HEK293 (cell line): ENCODE measurements around the gene DSC2.

ENCODE experiments used
- CTCF ChIA-PET: fragments of 350-600 bp; formaldehyde crosslinking; extraction: SDS; loops from one replicate; lab custom pipeline; 2021; ENCODE audit warnings: antibody characterized with exemption; lab: Yijun Ruan, JAX
- POLR2A ChIA-PET: fragments of 300-600 bp; formaldehyde crosslinking; extraction: SDS; loops from one replicate; lab custom pipeline; 2020; ENCODE audit warnings: antibody characterized with exemption, inconsistent platforms; lab: Yijun Ruan, JAX
- H3K27ac ChIP-seq: fragments of 200-500 bp; sonication (Bioruptor generic); 2 replicates; pipeline ENCODE4 v1.5.1; 2014; ENCODE audit warnings: low read depth, low read length, control low read depth, inconsistent platforms; ENCODE audit errors: extremely low read depth
- H3K36me3 ChIP-seq, 2 experiments: fragments of 200-500 bp in 1 of 2; sonication (Bioruptor generic) in 1 of 2; 1 replicate in 1 of 2; 2 replicates in 1 of 2; pipeline ENCODE4 v1.5.1; 2014 to 2017; ENCODE audit warnings: inconsistent platforms in 2 of 2, low read length in 2 of 2; ENCODE audit not compliant: control insufficient read depth in 2 of 2, insufficient read depth in 1 of 2
- H3K4me1 ChIP-seq: fragments of 200-500 bp; sonication (Bioruptor generic); 2 replicates; pipeline ENCODE4 v1.5.1; 2014; ENCODE audit warnings: mild to moderate bottlenecking, low read length, inconsistent platforms; ENCODE audit not compliant: control insufficient read depth, insufficient read depth
- H3K4me3 ChIP-seq: 2 replicates; pipeline ENCODE4 v1.5.1; 2011; ENCODE audit warnings: low read depth, mild to moderate bottlenecking, control low read depth, low read length, moderate library complexity
- H3K9me3 ChIP-seq: fragments of 200-500 bp; sonication (Bioruptor generic); 2 replicates; pipeline ENCODE4 v1.5.1; 2014; ENCODE audit warnings: low read depth, low read length, inconsistent platforms; ENCODE audit not compliant: control insufficient read depth, insufficient read depth
- BCL11A ChIP-seq: fragments of 450-650 bp; formaldehyde crosslinking; IDR thresholded peaks from 2 replicates; pipeline ENCODE4 v1.5.1; 2016; ENCODE audit warnings: low read depth, missing biosample characterization, missing genetic modification characterization
- GLIS1 ChIP-seq: fragments of 450-650 bp; formaldehyde crosslinking; IDR thresholded peaks from 2 replicates; pipeline ENCODE4 v1.5.1; 2016; ENCODE audit warnings: missing biosample characterization, missing genetic modification characterization
- HOXD13 ChIP-seq: sonication (generic); formaldehyde crosslinking; IDR thresholded peaks from 2 replicates; pipeline ENCODE4 v1.8.0; 2022; ENCODE audit warnings: missing genetic modification reagents, borderline replicate concordance
- KLF1 ChIP-seq: fragments of 450-650 bp; formaldehyde crosslinking; IDR thresholded peaks from 2 replicates; pipeline ENCODE4 v1.5.1; 2016; ENCODE audit warnings: missing biosample characterization, missing genetic modification characterization
- KLF7 ChIP-seq: fragments of 450-650 bp; formaldehyde crosslinking; IDR thresholded peaks from 2 replicates; pipeline ENCODE4 v1.5.1; 2016; ENCODE audit warnings: missing biosample characterization, missing genetic modification characterization, borderline replicate concordance
- KLF9 ChIP-seq: fragments of 450-650 bp; formaldehyde crosslinking; IDR thresholded peaks from 2 replicates; pipeline ENCODE4 v1.5.1; 2016; ENCODE audit warnings: missing biosample characterization, missing genetic modification characterization, low read depth
- PRDM10 ChIP-seq: fragments of 450-650 bp; formaldehyde crosslinking; IDR thresholded peaks from 2 replicates; pipeline ENCODE4 v1.5.1; 2016; ENCODE audit warnings: missing biosample characterization, missing genetic modification characterization
- PRDM4 ChIP-seq: fragments of 450-650 bp; formaldehyde crosslinking; IDR thresholded peaks from 2 replicates; pipeline ENCODE4 v1.5.1; 2017; ENCODE audit warnings: missing biosample characterization, missing genetic modification characterization
- SP3 ChIP-seq: fragments of 450-650 bp; formaldehyde crosslinking; IDR thresholded peaks from 2 replicates; pipeline ENCODE4 v1.5.1; 2016; ENCODE audit warnings: missing biosample characterization, missing genetic modification characterization
- TSHZ1 ChIP-seq: fragments of 450-650 bp; formaldehyde crosslinking; IDR thresholded peaks from 2 replicates; pipeline ENCODE4 v1.5.1; 2016; ENCODE audit warnings: missing biosample characterization, missing genetic modification characterization, borderline replicate concordance
- ZBTB20 ChIP-seq: fragments of 450-650 bp; formaldehyde crosslinking; IDR thresholded peaks from 2 replicates; pipeline ENCODE4 v1.5.1; 2016; ENCODE audit warnings: missing biosample characterization, missing genetic modification characterization
- ZBTB48 ChIP-seq: fragments of 450-650 bp; formaldehyde crosslinking; IDR thresholded peaks from 2 replicates; pipeline ENCODE4 v1.5.1; 2016; ENCODE audit warnings: missing biosample characterization, missing genetic modification characterization
- ZNF16 ChIP-seq: fragments of 450-650 bp; formaldehyde crosslinking; IDR thresholded peaks from 2 replicates; pipeline ENCODE4 v1.5.1; 2016; ENCODE audit warnings: low read depth, missing biosample characterization, missing genetic modification characterization
- ZNF19 ChIP-seq: fragments of 450-650 bp; formaldehyde crosslinking; IDR thresholded peaks from 2 replicates; pipeline ENCODE4; 2016; ENCODE audit warnings: missing biosample characterization, missing genetic modification characterization, low read depth
- ZNF223 ChIP-seq: fragments of 450-650 bp; formaldehyde crosslinking; IDR thresholded peaks from 2 replicates; pipeline ENCODE4 v1.5.1; 2016; ENCODE audit warnings: missing biosample characterization, missing genetic modification characterization
- ZNF335 ChIP-seq: fragments of 450-650 bp; formaldehyde crosslinking; conservative IDR thresholded peaks from 2 replicates; pipeline ENCODE4 v1.5.1; 2016; ENCODE audit warnings: missing biosample characterization, missing genetic modification characterization
- ZNF341 ChIP-seq: fragments of 450-650 bp; formaldehyde crosslinking; IDR thresholded peaks from 2 replicates; pipeline ENCODE4; 2016; ENCODE audit warnings: low read depth, missing biosample characterization, missing genetic modification characterization
- ZNF423 ChIP-seq: fragments of 450-650 bp; formaldehyde crosslinking; IDR thresholded peaks from 2 replicates; pipeline ENCODE4 v1.5.1; 2016; ENCODE audit warnings: missing biosample characterization, missing genetic modification characterization
- ZNF837 ChIP-seq: fragments of 450-650 bp; formaldehyde crosslinking; IDR thresholded peaks from 2 replicates; pipeline ENCODE4 v1.5.1; 2016; ENCODE audit warnings: missing biosample characterization, missing genetic modification characterization
- TF ChIP-seq, protein P1 (sequence below): fragments of 450-650 bp; formaldehyde crosslinking; IDR thresholded peaks from 2 replicates; pipeline ENCODE4 v1.5.1; 2016; ENCODE audit warnings: missing biosample characterization, missing genetic modification characterization
- TF ChIP-seq, protein P2 (sequence below): fragments of 450-650 bp; formaldehyde crosslinking; IDR thresholded peaks from 2 replicates; pipeline ENCODE4 v1.5.1; 2016; ENCODE audit warnings: missing biosample characterization, missing genetic modification characterization

The DSC2 gene

DNA sequence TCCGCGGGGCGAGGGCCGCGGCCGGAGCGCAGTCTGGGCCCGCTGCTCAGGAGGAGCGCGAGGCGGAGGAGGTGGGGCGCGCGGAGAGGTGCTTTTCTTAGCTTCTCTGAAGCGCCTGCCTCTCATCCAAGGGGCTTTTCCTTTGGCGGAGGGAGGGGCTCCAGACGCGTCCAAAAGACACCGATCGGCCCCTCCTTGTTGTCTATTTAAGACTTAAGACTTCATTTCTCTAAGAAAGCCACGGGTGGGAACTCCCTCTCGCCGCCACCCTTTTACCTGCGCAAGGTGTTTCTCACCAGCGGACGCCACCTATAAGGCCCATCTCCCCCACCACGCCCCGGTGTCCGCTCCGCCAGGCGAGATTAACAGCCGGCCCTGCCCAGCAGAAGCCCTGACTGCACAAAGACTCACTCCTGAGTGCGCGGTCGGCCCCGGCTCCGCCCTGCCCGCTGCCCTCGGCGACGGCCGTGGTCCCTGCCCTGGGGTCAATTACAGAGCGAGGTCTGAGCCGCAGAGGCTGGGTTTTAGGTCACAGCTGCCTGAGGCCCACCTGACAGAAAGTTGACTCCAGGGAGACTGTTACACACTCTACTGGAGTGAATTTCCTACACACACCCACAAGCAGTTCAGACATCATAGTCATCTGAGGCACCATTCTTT lies at the start of gene DSC2:
TSS of gene DSC2 (minus strand) at position 397 of the 660 bp plus-strand sequence. CDS start 450 bp downstream, outside the sequence.
- TF ChIP-seq, protein P1, sequence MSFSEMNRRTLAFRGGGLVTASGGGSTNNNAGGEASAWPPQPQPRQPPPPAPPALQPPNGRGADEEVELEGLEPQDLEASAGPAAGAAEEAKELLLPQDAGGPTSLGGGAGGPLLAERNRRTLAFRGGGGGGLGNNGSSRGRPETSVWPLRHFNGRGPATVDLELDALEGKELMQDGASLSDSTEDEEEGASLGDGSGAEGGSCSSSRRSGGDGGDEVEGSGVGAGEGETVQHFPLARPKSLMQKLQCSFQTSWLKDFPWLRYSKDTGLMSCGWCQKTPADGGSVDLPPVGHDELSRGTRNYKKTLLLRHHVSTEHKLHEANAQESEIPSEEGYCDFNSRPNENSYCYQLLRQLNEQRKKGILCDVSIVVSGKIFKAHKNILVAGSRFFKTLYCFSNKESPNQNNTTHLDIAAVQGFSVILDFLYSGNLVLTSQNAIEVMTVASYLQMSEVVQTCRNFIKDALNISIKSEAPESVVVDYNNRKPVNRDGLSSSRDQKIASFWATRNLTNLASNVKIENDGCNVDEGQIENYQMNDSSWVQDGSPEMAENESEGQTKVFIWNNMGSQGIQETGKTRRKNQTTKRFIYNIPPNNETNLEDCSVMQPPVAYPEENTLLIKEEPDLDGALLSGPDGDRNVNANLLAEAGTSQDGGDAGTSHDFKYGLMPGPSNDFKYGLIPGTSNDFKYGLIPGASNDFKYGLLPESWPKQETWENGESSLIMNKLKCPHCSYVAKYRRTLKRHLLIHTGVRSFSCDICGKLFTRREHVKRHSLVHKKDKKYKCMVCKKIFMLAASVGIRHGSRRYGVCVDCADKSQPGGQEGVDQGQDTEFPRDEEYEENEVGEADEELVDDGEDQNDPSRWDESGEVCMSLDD (tag by site-specific recombination), result no peak
- no peak for TF ChIP-seq PRDM4 (tag by site-specific recombination)
- peak; percentile 97 for TF ChIP-seq ZNF341 (tag by site-specific recombination)
- TF ChIP-seq BCL11A, result no peak
- peak; percentile 96 for TF ChIP-seq ZNF335 (tag by site-specific recombination)
- TF ChIP-seq SP3 (tag by site-specific recombination), result peak; percentile 62
- TF ChIP-seq ZNF423, result no peak
- TF ChIP-seq HOXD13, result 0 out of 2 replicates have a peak, but pooled peaks have one; percentile 49
- no peak for TF ChIP-seq ZNF16 (tag by site-specific recombination)
- peak; percentile 80 for TF ChIP-seq PRDM10
- TF ChIP-seq ZNF19 (tag by site-specific recombination), result no peak
- no peak for TF ChIP-seq ZBTB20 (tag by site-specific recombination)
- no peak for TF ChIP-seq TSHZ1 (tag by site-specific recombination)
- TF ChIP-seq ZNF837 (tag by site-specific recombination), result no peak
- TF ChIP-seq KLF7 (tag by site-specific recombination), result peak; percentile 53; the same call in 1 of the 2 replicates
- TF ChIP-seq, protein P2, sequence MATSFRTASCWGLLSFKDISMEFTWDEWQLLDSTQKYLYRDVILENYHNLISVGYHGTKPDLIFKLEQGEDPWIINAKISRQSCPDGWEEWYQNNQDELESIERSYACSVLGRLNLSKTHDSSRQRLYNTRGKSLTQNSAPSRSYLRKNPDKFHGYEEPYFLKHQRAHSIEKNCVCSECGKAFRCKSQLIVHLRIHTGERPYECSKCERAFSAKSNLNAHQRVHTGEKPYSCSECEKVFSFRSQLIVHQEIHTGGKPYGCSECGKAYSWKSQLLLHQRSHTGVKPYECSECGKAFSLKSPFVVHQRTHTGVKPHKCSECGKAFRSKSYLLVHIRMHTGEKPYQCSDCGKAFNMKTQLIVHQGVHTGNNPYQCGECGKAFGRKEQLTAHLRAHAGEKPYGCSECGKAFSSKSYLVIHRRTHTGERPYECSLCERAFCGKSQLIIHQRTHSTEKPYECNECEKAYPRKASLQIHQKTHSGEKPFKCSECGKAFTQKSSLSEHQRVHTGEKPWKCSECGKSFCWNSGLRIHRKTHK (tag by site-specific recombination), result no peak
- TF ChIP-seq KLF1, result peak; percentile 66
- peak; percentile 34; the same call in 1 of the 2 replicates for TF ChIP-seq KLF9
- peak; percentile 63; the same call in 1 of the 2 replicates for TF ChIP-seq ZBTB48 (tag by site-specific recombination)
- TF ChIP-seq ZNF223, result no peak
- TF ChIP-seq GLIS1, result no peak
- CTCF ChIA-PET, result interaction anchor here (0.7 to 1.0 kb wide), 3 partner anchors 13 to 167 kb away, joined by 3 to 5 read pairs (median 4); no protein-coding TSS in a partner anchor
- no peaks in the 10 kb centered on the region for H3K9me3 ChIP-seq
- H3K27ac ChIP-seq, result peak within 1 kb of the TSS; percentile 88
- no peaks in the 10 kb centered on the region for H3K36me3 ChIP-seq
- peaks cover 6% of the 10 kb centered on the region for H3K4me1 ChIP-seq
- peak within 1 kb of the TSS; percentile 81 for H3K4me3 ChIP-seq
- POLR2A ChIA-PET, result interaction anchor here (0.7 to 2.6 kb wide), 3 partner anchors 60 to 97 kb away, joined by 3 to 9 read pairs (median 6); partner anchors contain the start of gene DSC3
